WERI-Rb-1 (cell line): Measurements from ENCODE around the gene VWDE.

Experiments
- DNase-seq: peaks from one replicate; pipeline ENCODE4 v3.0.0-alpha.2; 2020
- H3K27ac ChIP-seq: fragments of 250-450 bp; sonication (Bioruptor Pico); 2 replicates; pipeline ENCODE4 v1.5.1; 2020; ENCODE audit warnings: mild to moderate bottlenecking, moderate library complexity
- H3K27me3 ChIP-seq: fragments of 250-450 bp; sonication (Bioruptor Pico); 2 replicates; pipeline ENCODE4 v1.5.1; 2021; ENCODE audit warnings: mild to moderate bottlenecking, low read depth, moderate library complexity; ENCODE audit not compliant: insufficient read depth, severe bottlenecking
- H3K36me3 ChIP-seq: fragments of 250-450 bp; sonication (Bioruptor Pico); 2 replicates; pipeline ENCODE4 v1.5.1; 2020; ENCODE audit warnings: mild to moderate bottlenecking, moderate library complexity
- H3K4me3 ChIP-seq: 2 replicates; pipeline ENCODE4 v1.5.1; 2011; ENCODE audit warnings: low read depth, mild to moderate bottlenecking, control low read depth, low read length
- H3K9me3 ChIP-seq: fragments of 250-450 bp; sonication (Bioruptor Pico); 2 replicates; pipeline ENCODE4 v1.5.1; 2021; ENCODE audit warnings: mild to moderate bottlenecking, moderate library complexity; ENCODE audit not compliant: severe bottlenecking
- CTCF ChIP-seq: IDR thresholded peaks from 2 replicates; pipeline ENCODE4 v1.5.1; 2011; ENCODE audit warnings: low read depth, mild to moderate bottlenecking, control low read depth, inconsistent platforms, low read length

VWDE gene

GRCh38 chr7:12391922-12392615 is 11.6 kb downstream of the VWDE start:
- DNase-seq, result no peak
- no peaks in the 10 kb centered on the region for H3K36me3 ChIP-seq
- H3K9me3 ChIP-seq, result no peaks in the 10 kb centered on the region
- peaks cover 3% of the 10 kb centered on the region for H3K27me3 ChIP-seq
- no peak overlapping the region for H3K4me3 ChIP-seq
- TF ChIP-seq CTCF, result no peak
- H3K27ac ChIP-seq, result no peak overlapping the region

GRCh38 chr7:12389089-12389700 is 14.5 kb downstream of the VWDE start:
- DNase-seq, result peak; percentile 57
- Histone ChIP-seq H3K27ac (no peak overlapping the region), H3K4me3 (no peak overlapping the region), H3K36me3 (no peaks in the 10 kb centered on the region), H3K9me3 (no peaks in the 10 kb centered on the region), H3K27me3 (peaks cover 3% of the 10 kb centered on the region)
- TF ChIP-seq CTCF, result peak; percentile 74

GRCh38 chr7:12386313-12386740 is 17.3 kb downstream of the VWDE start:
- Histone ChIP-seq H3K36me3 (no peaks in the 10 kb centered on the region), H3K27me3 (peaks cover 3% of the 10 kb centered on the region), H3K9me3 (no peaks in the 10 kb centered on the region), H3K27ac (no peak overlapping the region), H3K4me3 (no peak overlapping the region)
- no peak for TF ChIP-seq CTCF
- no peak for DNase-seq

GRCh38 chr7:12385364-12385786 is 18.3 kb downstream of the VWDE start:
- no peaks in the 10 kb centered on the region for H3K36me3 ChIP-seq
- peak; percentile 46 for DNase-seq
- H3K27me3 ChIP-seq, result peaks cover 3% of the 10 kb centered on the region
- no peaks in the 10 kb centered on the region for H3K9me3 ChIP-seq
- H3K27ac ChIP-seq, result no peak overlapping the region
- no peak for TF ChIP-seq CTCF
- no peak overlapping the region for H3K4me3 ChIP-seq

GRCh38 chr7:12383377-12383776 is 20.3 kb downstream of the VWDE start:
- Histone ChIP-seq H3K27me3 (peaks cover 3% of the 10 kb centered on the region), H3K36me3 (no peaks in the 10 kb centered on the region), H3K27ac (no peak overlapping the region), H3K9me3 (no peaks in the 10 kb centered on the region), H3K4me3 (no peak overlapping the region)
- no peak for TF ChIP-seq CTCF
- no peak for DNase-seq
